Measurements from ENCODE around the gene SH3BP4.

- TF ChIP-seq EZH2 (IDR thresholded peaks at IDR 0.05; ENCODE audit: insufficient read depth, poor library complexity, severe bottlenecking) (no peak), EZH2phosphoT487 (IDR thresholded peaks at IDR 0.05; ENCODE audit: insufficient read depth, low read depth) (no peak)
Observed at GRCh38 chr2:234954551-234954992, 2.8 kb downstream of the SH3BP4 start.

Data from GM23248 (cell line).